Measurements from ENCODE around the gene SLC4A3.

SLC4A3 gene

GRCh38 chr2:219613461-219614070 is 13.9 kb upstream of the SLC4A3 start:
- Histone ChIP-seq H3K4me1 (ENCODE audit: control insufficient read depth, insufficient read depth, low read depth, low read length) (no peaks in the 10 kb centered on the region), H3K27me3 (ENCODE audit: control insufficient read depth in 1 of 2, insufficient read depth in 1 of 2, low read length in 2 of 2) (no peaks in the 10 kb centered on the region), H4K91ac (ENCODE audit: low read length) (no peak overlapping the region), H3K27ac (ENCODE audit: low read length, poor library complexity, severe bottlenecking) (no peak overlapping the region), H3K79me1 (replicated peaks; ENCODE audit: low read length, poor library complexity, severe bottlenecking) (no peaks in the 10 kb centered on the region), H3K18ac (ENCODE audit: low read depth in 1 of 2, low read length in 2 of 2) (no peak overlapping the region), H3K9me3 (ENCODE audit: control insufficient read depth, low read length) (no peaks in the 10 kb centered on the region), H2AFZ (ENCODE audit: low read depth, low read length) (no peak overlapping the region), H2BK15ac (ENCODE audit: low read depth, poor library complexity, severe bottlenecking) (no peak overlapping the region), H2BK12ac (ENCODE audit: low read length in 2 of 2) (no peak overlapping the region), H3K23ac (ENCODE audit: low read length in 2 of 2) (no peak overlapping the region), H3K36me3 (ENCODE audit: control insufficient read depth in 1 of 2, insufficient read depth in 2 of 2, low read depth in 1 of 2, low read length in 2 of 2) (peaks cover 59 to 72% of the 10 kb centered on the region in 2 experiments), H3K4ac (ENCODE audit: low read depth in 1 of 2, low read length in 2 of 2) (no peak overlapping the region), H3K4me3 (ENCODE audit: insufficient read depth in 1 of 2, low read depth in 1 of 2, low read length in 2 of 2) (no peak overlapping the region), H2BK5ac (ENCODE audit: low read depth, low read length, poor library complexity, severe bottlenecking) (no peak overlapping the region), H4K8ac (ENCODE audit: low read length) (no peak overlapping the region), H3K9ac (ENCODE audit: low read length) (no peak overlapping the region), H3K4me2 (ENCODE audit: low read length, poor library complexity, severe bottlenecking) (no peak overlapping the region), H2AK5ac (ENCODE audit: low read length, severe bottlenecking) (no peak overlapping the region), H3K14ac (ENCODE audit: low read length in 2 of 2) (no peak overlapping the region), H2BK120ac (ENCODE audit: low read depth, low read length) (no peak overlapping the region)
- DNase-seq: no peak
- WGBS: 94% methylated on average over 6 of the region's 11 CpGs

GRCh38 chr2:219614076-219614860 is 13.2 kb upstream of the SLC4A3 start:
- WGBS: 91% methylated on average over 11 of the region's 11 CpGs
- no peaks in the 10 kb centered on the region for H3K9me3 ChIP-seq (ENCODE audit: control insufficient read depth, low read length)

GRCh38 chr2:219615036-219615435 is 12.4 kb upstream of the SLC4A3 start:
- Histone ChIP-seq H2AFZ (ENCODE audit: low read depth, low read length) (no peak overlapping the region), H3K27me3 (ENCODE audit: control insufficient read depth in 1 of 2, insufficient read depth in 1 of 2, low read length in 2 of 2) (no peaks in the 10 kb centered on the region), H3K23ac (ENCODE audit: low read length in 2 of 2) (no peak overlapping the region), H3K79me1 (replicated peaks; ENCODE audit: low read length, poor library complexity, severe bottlenecking) (no peaks in the 10 kb centered on the region), H3K4ac (ENCODE audit: low read depth in 1 of 2, low read length in 2 of 2) (no peak overlapping the region), H3K9me3 (ENCODE audit: control insufficient read depth, low read length) (no peaks in the 10 kb centered on the region), H3K36me3 (ENCODE audit: control insufficient read depth in 1 of 2, insufficient read depth in 2 of 2, low read depth in 1 of 2, low read length in 2 of 2) (peaks cover 48 to 62% of the 10 kb centered on the region in 2 experiments), H3K18ac (ENCODE audit: low read depth in 1 of 2, low read length in 2 of 2) (no peak overlapping the region), H3K4me2 (ENCODE audit: low read length, poor library complexity, severe bottlenecking) (no peak overlapping the region), H3K14ac (ENCODE audit: low read length in 2 of 2) (no peak overlapping the region), H2BK15ac (ENCODE audit: low read depth, poor library complexity, severe bottlenecking) (no peak overlapping the region), H4K8ac (ENCODE audit: low read length) (no peak overlapping the region), H2BK12ac (ENCODE audit: low read length in 2 of 2) (no peak overlapping the region), H3K27ac (ENCODE audit: low read length, poor library complexity, severe bottlenecking) (no peak overlapping the region), H2BK5ac (ENCODE audit: low read depth, low read length, poor library complexity, severe bottlenecking) (no peak overlapping the region), H4K91ac (ENCODE audit: low read length) (no peak overlapping the region), H2BK120ac (ENCODE audit: low read depth, low read length) (no peak overlapping the region), H3K4me1 (ENCODE audit: control insufficient read depth, insufficient read depth, low read depth, low read length) (no peaks in the 10 kb centered on the region), H3K4me3 (ENCODE audit: insufficient read depth in 1 of 2, low read depth in 1 of 2, low read length in 2 of 2) (no peak overlapping the region), H2AK5ac (ENCODE audit: low read length, severe bottlenecking) (no peak overlapping the region), H3K9ac (ENCODE audit: low read length) (no peak overlapping the region)
- no peak for DNase-seq
- WGBS: 96% methylated on average over 11 of the region's 11 CpGs

More at GRCh38 chr2:219614076-219614860, 13.2 kb upstream of the SLC4A3 start:
- no peak overlapping the region for H2BK120ac ChIP-seq (ENCODE audit: low read depth, low read length)
- H3K27me3 ChIP-seq (ENCODE audit: control insufficient read depth in 1 of 2, insufficient read depth in 1 of 2, low read length in 2 of 2): no peaks in the 10 kb centered on the region
- no peak overlapping the region for H3K4me2 ChIP-seq (ENCODE audit: low read length, poor library complexity, severe bottlenecking)
- no peak overlapping the region for H2AK5ac ChIP-seq (ENCODE audit: low read length, severe bottlenecking)
- no peak overlapping the region for H3K27ac ChIP-seq (ENCODE audit: low read length, poor library complexity, severe bottlenecking)
- no peak for DNase-seq
- no peak overlapping the region for H3K4ac ChIP-seq (ENCODE audit: low read depth in 1 of 2, low read length in 2 of 2)
- H3K9ac ChIP-seq (ENCODE audit: low read length): no peak overlapping the region
- H3K79me1 ChIP-seq (replicated peaks; ENCODE audit: low read length, poor library complexity, severe bottlenecking): no peaks in the 10 kb centered on the region
- H3K4me3 ChIP-seq (ENCODE audit: insufficient read depth in 1 of 2, low read depth in 1 of 2, low read length in 2 of 2): no peak overlapping the region
- H4K91ac ChIP-seq (ENCODE audit: low read length): no peak overlapping the region
- no peak overlapping the region for H2AFZ ChIP-seq (ENCODE audit: low read depth, low read length)
- peaks cover 55 to 65% of the 10 kb centered on the region in 2 experiments for H3K36me3 ChIP-seq (ENCODE audit: control insufficient read depth in 1 of 2, insufficient read depth in 2 of 2, low read depth in 1 of 2, low read length in 2 of 2)
- no peak overlapping the region for H2BK12ac ChIP-seq (ENCODE audit: low read length in 2 of 2)
- H3K18ac ChIP-seq (ENCODE audit: low read depth in 1 of 2, low read length in 2 of 2): no peak overlapping the region
- no peak overlapping the region for H2BK5ac ChIP-seq (ENCODE audit: low read depth, low read length, poor library complexity, severe bottlenecking)
- H4K8ac ChIP-seq (ENCODE audit: low read length): no peak overlapping the region
- H2BK15ac ChIP-seq (ENCODE audit: low read depth, poor library complexity, severe bottlenecking): no peak overlapping the region
- H3K23ac ChIP-seq (ENCODE audit: low read length in 2 of 2): no peak overlapping the region
- no peaks in the 10 kb centered on the region for H3K4me1 ChIP-seq (ENCODE audit: control insufficient read depth, insufficient read depth, low read depth, low read length)
- H3K14ac ChIP-seq (ENCODE audit: low read length in 2 of 2): no peak overlapping the region

- H2BK120ac ChIP-seq (ENCODE audit: low read depth, low read length): no peak overlapping the region
Observed at GRCh38 chr2:219615894-219616293, 11.5 kb upstream of the SLC4A3 start.

More at GRCh38 chr2:219615894-219616293, 11.5 kb upstream of the SLC4A3 start:
- Histone ChIP-seq H3K9ac (ENCODE audit: low read length) (no peak overlapping the region), H3K23ac (ENCODE audit: low read length in 2 of 2) (no peak overlapping the region), H2BK5ac (ENCODE audit: low read depth, low read length, poor library complexity, severe bottlenecking) (no peak overlapping the region), H3K27ac (ENCODE audit: low read length, poor library complexity, severe bottlenecking) (no peak overlapping the region), H4K8ac (ENCODE audit: low read length) (no peak overlapping the region), H2AFZ (ENCODE audit: low read depth, low read length) (no peak overlapping the region), H3K9me3 (ENCODE audit: control insufficient read depth, low read length) (no peaks in the 10 kb centered on the region), H2BK15ac (ENCODE audit: low read depth, poor library complexity, severe bottlenecking) (no peak overlapping the region), H4K91ac (ENCODE audit: low read length) (no peak overlapping the region), H3K4ac (ENCODE audit: low read depth in 1 of 2, low read length in 2 of 2) (no peak overlapping the region), H2BK12ac (ENCODE audit: low read length in 2 of 2) (no peak overlapping the region), H3K4me3 (ENCODE audit: insufficient read depth in 1 of 2, low read depth in 1 of 2, low read length in 2 of 2) (no peak overlapping the region), H3K4me1 (ENCODE audit: control insufficient read depth, insufficient read depth, low read depth, low read length) (no peaks in the 10 kb centered on the region), H2AK5ac (ENCODE audit: low read length, severe bottlenecking) (no peak overlapping the region), H3K27me3 (ENCODE audit: control insufficient read depth in 1 of 2, insufficient read depth in 1 of 2, low read length in 2 of 2) (no peaks in the 10 kb centered on the region), H3K14ac (ENCODE audit: low read length in 2 of 2) (no peak overlapping the region), H3K79me1 (replicated peaks; ENCODE audit: low read length, poor library complexity, severe bottlenecking) (no peaks in the 10 kb centered on the region), H3K36me3 (ENCODE audit: control insufficient read depth in 1 of 2, insufficient read depth in 2 of 2, low read depth in 1 of 2, low read length in 2 of 2) (peaks cover 44 to 57% of the 10 kb centered on the region in 2 experiments), H3K4me2 (ENCODE audit: low read length, poor library complexity, severe bottlenecking) (no peak overlapping the region), H3K18ac (ENCODE audit: low read depth in 1 of 2, low read length in 2 of 2) (no peak overlapping the region)
- DNase-seq: no peak
- WGBS: 98% methylated on average over 11 of the region's 12 CpGs
